HCT116 (cell line): ENCODE measurements around the gene SBF2. TPM values are rescaled to one million over a fixed set of nuclear protein-coding genes. Genes with fewer than 3 reads are reported as not detected.

Experiments used
- ATAC-seq: fragments of 200-7000 bp; cut with Tn5 transposase; 2 replicates; pipeline ENCODE4 v1.9.1; 2020; ENCODE audit warnings: mild to moderate bottlenecking, moderate library complexity
- BruUV-seq: library from RNA; stranded (reverse); fragments of 400-500 nt; replicated peaks from 2 replicates; lab custom pipeline; 2021; lab: Mats Ljungman, UMichigan
- CTCF ChIA-PET: fragments of 300-600 bp; sonication (Branson Sonifier 250); formaldehyde crosslinking; loops from one replicate; lab custom pipeline; 2021; ENCODE audit warnings: antibody characterized with exemption; lab: Charles Lee
- POLR2A ChIA-PET: fragments of 300-600, 350-600 bp; sonication (Branson Sonifier 250); formaldehyde crosslinking; loops from one replicate; lab custom pipeline; 2021; ENCODE audit warnings: antibody characterized with exemption; lab: Charles Lee
- RAD21 ChIA-PET, 2 experiments: fragments of 300-600 bp; sonication (Branson Sonifier 250); formaldehyde crosslinking; loops; one replicate each; lab custom pipeline; 2023; ENCODE audit warnings: low total read pairs in 2 of 2; ENCODE audit not compliant: uncharacterized antibody in 2 of 2, unreplicated experiment in 2 of 2, low non-redundant PET in 1 of 2; lab: Charles Lee
- DNase-seq: peaks from one replicate; pipeline ENCODE4 v3.0.0-alpha.2; 2010; ENCODE audit warnings: low read depth, low spot score
- H2AFZ ChIP-seq: fragments of 200-600 bp; shearing (Covaris generic), sonication (generic); 2 replicates; pipeline ENCODE4 v1.6.1; 2017; ENCODE audit warnings: low read depth, mixed run types, mixed read lengths, antibody characterized with exemption, low read length; ENCODE audit not compliant: poor library complexity, severe bottlenecking
- H3K27ac ChIP-seq: 2 replicates; pipeline ENCODE4 v1.5.1; 2012; ENCODE audit warnings: low read depth, low read length
- H3K27me3 ChIP-seq: fragments of 200-600 bp; sonication (generic); 2 replicates; pipeline ENCODE4 v1.6.1; 2016; ENCODE audit warnings: mixed run types, low read length, mixed read lengths; ENCODE audit not compliant: insufficient read depth
- H3K36me3 ChIP-seq, 2 experiments: fragments of 200-500 bp in 1 of 2; fragments of 200-600 bp in 1 of 2; sonication (Bioruptor generic) in 1 of 2; sonication (generic) in 1 of 2; 2 replicates each; pipeline versions ENCODE4 v1.5.1 to v1.6.1; 2014 to 2016; ENCODE audit warnings: low read length in 2 of 2, inconsistent platforms in 1 of 2, mixed read lengths in 1 of 2, mixed run types in 1 of 2; ENCODE audit not compliant: insufficient read depth in 2 of 2, control insufficient read depth in 1 of 2
- H3K4me1 ChIP-seq, 2 experiments: fragments of 200-600 bp in 1 of 2; sonication (generic) in 1 of 2; 2 replicates each; pipeline versions ENCODE4 v1.5.1 to v1.6.1; 2012 to 2017; ENCODE audit warnings: low read length in 2 of 2, inconsistent platforms in 1 of 2, mild to moderate bottlenecking in 1 of 2, mixed read lengths in 1 of 2, mixed run types in 1 of 2, moderate library complexity in 1 of 2; ENCODE audit not compliant: insufficient read depth in 2 of 2, control insufficient read depth in 1 of 2
- H3K4me2 ChIP-seq: fragments of 200-600 bp; sonication (generic); 2 replicates; pipeline ENCODE4 v1.6.1; 2017; ENCODE audit warnings: mixed run types, low read length, mixed read lengths
- H3K4me3 ChIP-seq, 2 experiments: fragments of 200-600 bp in 1 of 2; sonication (generic) in 1 of 2; replicated peaks in 1 of 2; 2 replicates each; pipeline ENCODE4 v1.5.1; 2011 to 2016; ENCODE audit warnings: low read length in 2 of 2, control low read depth in 1 of 2, low read depth in 1 of 2, mild to moderate bottlenecking in 1 of 2, mixed read lengths in 1 of 2, mixed run types in 1 of 2
- H3K79me2 ChIP-seq: fragments of 200-600 bp; sonication (generic); 2 replicates; pipeline ENCODE4 v1.6.1; 2017; ENCODE audit warnings: mild to moderate bottlenecking, mixed run types, low read length, moderate library complexity, mixed read lengths; ENCODE audit not compliant: insufficient read depth
- H3K9ac ChIP-seq: fragments of 200-600 bp; sonication (generic); 2 replicates; pipeline ENCODE4 v1.6.1; 2016; ENCODE audit warnings: low read length, mixed read lengths
- H3K9me2 ChIP-seq: fragments of 200-600 bp; sonication (generic), shearing (Covaris generic); 2 replicates; pipeline ENCODE4 v1.6.1; 2017; ENCODE audit warnings: mixed run types, mild to moderate bottlenecking, moderate library complexity; ENCODE audit not compliant: insufficient read depth
- H3K9me3 ChIP-seq, 2 experiments: fragments of 200-500 bp in 1 of 2; fragments of 200-600 bp in 1 of 2; sonication (Bioruptor generic) in 1 of 2; sonication (generic) in 1 of 2; 2 replicates each; pipeline ENCODE4 v1.6.1; 2014 to 2017; ENCODE audit warnings: low read length in 2 of 2, mixed read lengths in 2 of 2, inconsistent platforms in 1 of 2, low read depth in 1 of 2, mild to moderate bottlenecking in 1 of 2, mixed run types in 1 of 2, moderate library complexity in 1 of 2; ENCODE audit not compliant: control insufficient read depth in 1 of 2, insufficient read depth in 1 of 2
- H4K20me1 ChIP-seq: fragments of 200-600 bp; sonication (generic), shearing (Covaris generic); 2 replicates; pipeline ENCODE4 v1.6.1; 2017; ENCODE audit warnings: mixed run types, mild to moderate bottlenecking, moderate library complexity; ENCODE audit not compliant: insufficient read depth
- ATF3 ChIP-seq: IDR thresholded peaks from 2 replicates; pipeline ENCODE4 v1.6.1; 2012
- CEBPB ChIP-seq: IDR thresholded peaks from 2 replicates; pipeline ENCODE4 v1.6.1; 2012; ENCODE audit warnings: low read depth
- CTCF ChIP-seq, 3 experiments: fragments of 200-600 bp in 1 of 3; sonication (generic) in 1 of 3; IDR thresholded peaks in 2 of 3; conservative IDR thresholded peaks in 1 of 3; 2 replicates each; pipeline ENCODE4 v1.5.1; 2012 to 2017; ENCODE audit warnings: low read depth in 2 of 3, low read length in 2 of 3, antibody characterized with exemption in 1 of 3, borderline replicate concordance in 1 of 3, control low read depth in 1 of 3, mild to moderate bottlenecking in 1 of 3, mixed read lengths in 1 of 3, mixed run types in 1 of 3, moderate library complexity in 1 of 3; ENCODE audit not compliant: insufficient read depth in 1 of 3
- EGR1 ChIP-seq: IDR thresholded peaks from 2 replicates; pipeline ENCODE4 v1.6.1; 2012; ENCODE audit warnings: low read depth
- EZH2 ChIP-seq: fragments of 200-600 bp; sonication (generic); IDR thresholded peaks from 2 replicates; pipeline ENCODE4 v1.6.1; 2017; ENCODE audit warnings: antibody characterized with exemption, mixed run types
- EZH2phosphoT487 ChIP-seq: fragments of 200-600 bp; IDR thresholded peaks from 2 replicates; pipeline ENCODE4 v1.6.1; 2018; ENCODE audit warnings: antibody characterized with exemption, borderline replicate concordance
- MAX ChIP-seq: IDR thresholded peaks from 2 replicates; pipeline ENCODE4 v1.6.1; 2012
- POLR2A ChIP-seq: IDR thresholded peaks from 2 replicates; pipeline ENCODE4 v1.7.0; 2011; ENCODE audit warnings: borderline replicate concordance; ENCODE audit not compliant: insufficient read depth, insufficient read length; ENCODE audit errors: extremely low read depth
- POLR2AphosphoS5 ChIP-seq: IDR thresholded peaks from 2 replicates; pipeline ENCODE4 v1.6.1; 2011; ENCODE audit warnings: mild to moderate bottlenecking, low read depth, low read length, moderate library complexity
- RAD21 ChIP-seq: IDR thresholded peaks from 2 replicates; pipeline ENCODE4 v1.6.1; 2012; ENCODE audit warnings: low read depth, mild to moderate bottlenecking
- REST ChIP-seq: IDR thresholded peaks from 2 replicates; pipeline ENCODE4 v1.6.1; 2012; ENCODE audit warnings: low read depth
- SIN3A ChIP-seq: IDR thresholded peaks from 2 replicates; pipeline ENCODE4 v1.6.1; 2012; ENCODE audit warnings: low read depth
- SP1 ChIP-seq: IDR thresholded peaks from 2 replicates; pipeline ENCODE4 v1.6.1; 2012; ENCODE audit warnings: low read depth
- SRF ChIP-seq: IDR thresholded peaks from 2 replicates; pipeline ENCODE4 v1.6.1; 2012; ENCODE audit warnings: low read depth
- TCF7L2 ChIP-seq: IDR thresholded peaks from 2 replicates; pipeline ENCODE4 v1.7.0; 2011; ENCODE audit warnings: borderline replicate concordance, inconsistent platforms; ENCODE audit not compliant: insufficient read depth, insufficient read length; ENCODE audit errors: extremely low read depth
- ZBTB33 ChIP-seq: IDR thresholded peaks from 2 replicates; pipeline ENCODE4 v1.6.1; 2011; ENCODE audit warnings: mild to moderate bottlenecking, low read length, moderate library complexity; ENCODE audit not compliant: insufficient replicate concordance; ENCODE audit errors: extremely low read depth
- ZFX ChIP-seq: fragments of 450-650 bp; IDR thresholded peaks from 2 replicates; pipeline ENCODE4 v1.6.1; 2017
- ZNF274 ChIP-seq: fragments of 200-500 bp; sonication (Bioruptor generic); IDR thresholded peaks from 2 replicates; pipeline ENCODE4 v1.6.1; 2014; ENCODE audit warnings: mild to moderate bottlenecking, low read depth, low read length, inconsistent platforms
- intact Hi-C: fragments of 100-400 bp; cut with micrococcal nuclease; formaldehyde crosslinking; loops from 2 replicates; pipeline ENCODE4 v1.10.0; 2022
- total RNA-seq: library from RNA; stranded (reverse); gene quantifications from one replicate; pipeline ENCODE4 v1.2.1, GENCODE V29; 2021; ENCODE audit not compliant: unreplicated experiment

Gene SBF2
- total RNA-seq, 1 experiment from 2014 or later, result 35.0 TPM

GRCh38 chr11:9916480-9916879 is 377.5 kb downstream of the SBF2 start:
- no TSS peak for BruUV-seq
- ChIA-PET POLR2A (interaction anchor here (0.7 kb wide), 1 partner anchor 17 kb away, joined by 3 read pairs; no protein-coding TSS in a partner anchor), RAD21 (no interaction called here), CTCF (no interaction called here)
- Histone ChIP-seq H3K9ac (no peak overlapping the region), H3K4me3 (no peak overlapping the region), H3K79me2 (no peaks in the 10 kb centered on the region), H3K36me3 (no peaks in the 10 kb centered on the region), H3K27ac (no peak overlapping the region), H3K9me3 (no peaks in the 10 kb centered on the region), H3K27me3 (no peaks in the 10 kb centered on the region), H3K4me2 (no peak overlapping the region), H2AFZ (no peak overlapping the region), H3K9me2 (no peaks in the 10 kb centered on the region), H3K4me1 (no peaks in the 10 kb centered on the region), H4K20me1 (no peaks in the 10 kb centered on the region)
- intact Hi-C loops, result no loop called here
- no peak for ATAC-seq
- DNase-seq, result no peak
- no peak for TF ChIP-seq MAX
- TF ChIP-seq RAD21, result no peak
- TF ChIP-seq EZH2phosphoT487, result no peak
- no peak for TF ChIP-seq POLR2AphosphoS5
- no peak for TF ChIP-seq SP1
- TF ChIP-seq SRF, result no peak
- no peak for TF ChIP-seq ZBTB33
- no peak for TF ChIP-seq ZNF274
- TF ChIP-seq TCF7L2, result no peak
- no peak for TF ChIP-seq POLR2A
- no peak for TF ChIP-seq EGR1
- TF ChIP-seq REST, result no peak
- TF ChIP-seq SIN3A, result no peak
- no peak for TF ChIP-seq EZH2
- TF ChIP-seq CTCF (IDR thresholded peaks at IDR 0.05 in 2 of 3, conservative IDR thresholded peaks at IDR 0.05 in 1 of 3; ENCODE audit: borderline replicate concordance in 1 of 3, insufficient read depth in 1 of 3, low read depth in 2 of 3, low read length in 2 of 3), result no peak
- TF ChIP-seq ATF3, result no peak
- no peak for TF ChIP-seq CEBPB
- TF ChIP-seq ZFX, result no peak
